K562 (cell line): ENCODE results near the gene CLTA. TPM values are rescaled to one million over a fixed set of nuclear protein-coding genes. Genes with fewer than 3 reads are reported as not detected.

ENCODE experiments used
- ATAC-seq: fragments of 200-7000 bp; cut with Tn5 transposase; 3 replicates; pipeline ENCODE4 v1.9.1; 2020; ENCODE audit warnings: moderate library complexity
- BruUV-seq: library from RNA; stranded (reverse); fragments of 400-500 nt; replicated peaks from 2 replicates; lab custom pipeline; 2021; lab: Mats Ljungman, UMichigan
- CTCF ChIA-PET: fragments of 300-600 bp; formaldehyde crosslinking; extraction: SDS; loops from one replicate; lab custom pipeline; 2021; ENCODE audit warnings: low intra/inter-chr PET ratio; lab: Yijun Ruan, JAX
- POLR2A ChIA-PET: fragments of 300-600, 350-650 bp; sonication (Branson Sonifier 250); formaldehyde crosslinking; extraction: SDS; loops from one replicate; lab custom pipeline; 2021; ENCODE audit warnings: antibody characterized with exemption, inconsistent platforms; lab: Yijun Ruan, JAX
- DNase-seq, 4 experiments: peaks; one replicate each; pipeline versions ENCODE4 v3.0.0 to v3.0.0-alpha.2; 2011 to 2018; ENCODE audit warnings: low spot score in 3 of 4, mixed read lengths in 3 of 4; ENCODE audit errors: extremely low read depth in 1 of 4
- FAIRE-seq: peaks from 2 replicates; lab custom pipeline; 2011; peaks lifted over from hg19 to GRCh38; lab: Jason Lieb, UNC
- H2AFZ ChIP-seq: 2 replicates; pipeline ENCODE4 v1.6.0; 2011; ENCODE audit warnings: low read depth, low read length, control low read depth, inconsistent platforms
- H3K27ac ChIP-seq: fragments of 200-600 bp; 3 replicates; pipeline ENCODE4 v1.8.0; 2011; ENCODE audit warnings: low read depth, mild to moderate bottlenecking, control low read depth, inconsistent platforms, low read length, moderate library complexity, mixed read lengths; ENCODE audit errors: extremely low read depth
- H3K27me3 ChIP-seq, 2 experiments: fragments of 300-600 bp in 1 of 2; 2 replicates in 1 of 2; 3 replicates in 1 of 2; pipeline versions ENCODE4 v1.6.0 to v1.8.0; 2011; ENCODE audit warnings: inconsistent platforms in 2 of 2, low read length in 2 of 2, mild to moderate bottlenecking in 1 of 2, mixed read lengths in 1 of 2, moderate library complexity in 1 of 2; ENCODE audit not compliant: control insufficient read depth in 2 of 2, insufficient read depth in 2 of 2
- H3K36me3 ChIP-seq: fragments of 300-600 bp; 3 replicates; pipeline ENCODE4 v1.8.0; 2011; ENCODE audit warnings: mild to moderate bottlenecking, low read length, inconsistent platforms; ENCODE audit not compliant: control insufficient read depth, insufficient read depth
- H3K4me1 ChIP-seq, 2 experiments: fragments of 200-600 bp in 1 of 2; replicated peaks in 1 of 2; 2 replicates in 1 of 2; 3 replicates in 1 of 2; pipeline versions ENCODE4 v1.5.1 to v1.8.0; 2011; ENCODE audit warnings: inconsistent platforms in 2 of 2, low read length in 2 of 2, mild to moderate bottlenecking in 1 of 2, mixed read lengths in 1 of 2, moderate library complexity in 1 of 2; ENCODE audit not compliant: control insufficient read depth in 2 of 2, insufficient read depth in 2 of 2
- H3K4me2 ChIP-seq: 2 replicates; pipeline ENCODE4 v1.6.1; 2011; ENCODE audit warnings: low read length, control low read depth, inconsistent platforms, mixed read lengths; ENCODE audit not compliant: insufficient read depth
- H3K4me3 ChIP-seq: fragments of 200-600 bp; sonication (generic), shearing (Covaris generic); 2 replicates; pipeline ENCODE4 v1.5.1; 2016; ENCODE audit warnings: control low read depth, inconsistent platforms
- H3K79me2 ChIP-seq: fragments of 200-600 bp; 3 replicates; pipeline ENCODE4 v1.8.0; 2011; ENCODE audit warnings: low read length, inconsistent platforms; ENCODE audit not compliant: control insufficient read depth, insufficient read depth
- H3K9ac ChIP-seq, 2 experiments: 2 replicates each; pipeline versions ENCODE4 v1.6.0 to v1.6.1; 2011; ENCODE audit warnings: low read depth in 2 of 2, low read length in 2 of 2, control low read depth in 1 of 2, inconsistent platforms in 1 of 2, mild to moderate bottlenecking in 1 of 2, mixed read lengths in 1 of 2; ENCODE audit not compliant: insufficient read depth in 1 of 2
- H3K9me1 ChIP-seq: one replicate; pipeline ENCODE4 v1.6.0; 2011; ENCODE audit warnings: inconsistent platforms, mild to moderate bottlenecking, low read length, moderate library complexity; ENCODE audit not compliant: control insufficient read depth, insufficient read depth
- H3K9me3 ChIP-seq: replicated peaks from 2 replicates; pipeline ENCODE4 v1.5.1; 2011; ENCODE audit warnings: low read depth, low read length, inconsistent platforms; ENCODE audit not compliant: control insufficient read depth, insufficient read depth
- H4K20me1 ChIP-seq: replicated peaks from 2 replicates; pipeline ENCODE4 v1.6.1; 2011; ENCODE audit warnings: low read length, inconsistent platforms, mixed read lengths; ENCODE audit not compliant: control insufficient read depth, insufficient read depth
- BRF2 ChIP-seq: IDR thresholded peaks from 3 replicates; pipeline ENCODE4 v1.6.1; 2011; ENCODE audit warnings: borderline replicate concordance, mild to moderate bottlenecking; ENCODE audit not compliant: insufficient read length, insufficient read depth
- ELF2 ChIP-seq: fragments of 250-450 bp; sonication (Bioruptor Pico); IDR thresholded peaks from 2 replicates; pipeline ENCODE4 v1.5.0; 2021; ENCODE audit warnings: mild to moderate bottlenecking
- ESRRA ChIP-seq: fragments of 450-650 bp; IDR thresholded peaks from 2 replicates; pipeline ENCODE4 v1.6.1; 2014; ENCODE audit warnings: low read depth, mild to moderate bottlenecking, moderate library complexity, borderline replicate concordance
- TFAM ChIP-seq: fragments of 250-450 bp; sonication (Bioruptor Pico); conservative IDR thresholded peaks from 2 replicates; pipeline ENCODE4 v1.5.0; 2021; ENCODE audit warnings: mild to moderate bottlenecking, moderate library complexity
- TGIF2 ChIP-seq: sonication (generic); formaldehyde crosslinking; IDR thresholded peaks from 2 replicates; pipeline ENCODE4 v1.8.1; 2022; ENCODE audit warnings: mild to moderate bottlenecking, missing genetic modification reagents, moderate library complexity
- ZNF224 ChIP-seq: sonication (generic); formaldehyde crosslinking; IDR thresholded peaks from 2 replicates; pipeline ENCODE4 v1.8.0; 2022; ENCODE audit warnings: mild to moderate bottlenecking, missing genetic modification reagents
- WGBS: fragments of 100-300 bp; shearing (Covaris generic); methylation state at CpG from one replicate; pipeline ENCODE4 v1.1.6; 2016; ENCODE audit warnings: low coverage, mixed read lengths; ENCODE audit not compliant: insufficient coverage; ENCODE audit errors: missing lambda C conversion rate; 5-methylcytosine and 5-hydroxymethylcytosine counted together
- in situ Hi-C: fragments of 300-500 bp; cut with MboI; formaldehyde crosslinking; loops from 4 replicates; pipeline ENCODE4 v1.15.0; 2018; ENCODE audit warnings: inconsistent platforms, mixed read lengths
- intact Hi-C: fragments of 100-400 bp; cut with micrococcal nuclease; formaldehyde crosslinking; loops from 2 replicates; pipeline ENCODE4 v1.14.2; 2022
- polyA plus RNA-seq, 8 experiments: library from polyadenylated mRNA; depleted of rRNA in 4 of 8; stranded (reverse) in 5 of 8; unstranded in 3 of 8; fragments of >200 nt; fragmentation: Nextera tagmentation in 2 of 8; fragmentation: Illumina TruSeq in 1 of 8; extraction: Ambion mirVana in 2 of 8; extraction: Trizol in 1 of 8; gene quantifications; 2 replicates each; pipeline versions ENCODE4 v1.2.1 to v1.2.3, GENCODE V29; 2011 to 2014; ENCODE audit warnings: inconsistent platforms in 1 of 8, missing spikeins in 1 of 8
- total RNA-seq, 7 experiments: library from RNA; depleted of rRNA in 6 of 7; stranded (reverse); fragments of >200 nt in 6 of 7; fragmentation: Illumina TruSeq in 2 of 7; extraction: Trizol in 2 of 7; gene quantifications; 2 replicates each; pipeline versions ENCODE4 v1.2.1 to v1.2.3, GENCODE V29; 2011 to 2021; ENCODE audit warnings: low replicate concordance in 1 of 7
- TF ChIP-seq, protein P1 (sequence below): fragments of 450-650 bp; formaldehyde crosslinking; IDR thresholded peaks from 2 replicates; pipeline ENCODE4 v1.4.0; 2020; ENCODE audit warnings: mild to moderate bottlenecking, mixed read lengths

Gene CLTA
- total and polyA plus RNA-seq, 9 of the 15 experiments (the other 6 are each of a cell fraction or from before 2014, with no cell fraction given): 37.8 to 219 (median 144) TPM

DNA sequence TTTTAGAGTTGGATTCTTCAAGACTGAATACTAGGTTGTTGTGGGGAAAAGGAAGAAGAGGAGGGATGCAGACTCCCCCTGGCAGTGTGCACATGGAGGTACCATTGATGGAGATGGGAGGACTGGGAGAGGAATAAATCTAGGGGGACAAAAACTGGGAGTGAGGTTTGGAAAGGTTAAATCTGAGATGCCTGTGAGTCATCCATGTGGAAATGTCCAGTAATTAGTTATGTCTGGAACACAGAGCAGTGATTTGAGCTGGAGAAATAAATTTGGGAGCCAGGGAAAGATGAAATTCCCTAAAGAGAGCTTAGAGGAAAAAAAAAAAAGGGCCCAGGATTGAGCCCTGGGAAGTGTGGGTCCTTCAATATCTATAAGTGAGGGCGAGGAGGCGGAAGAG, 29.5 kb upstream of the CLTA start:
- H3K4me1 ChIP-seq: peaks cover 3 to 10% of the 10 kb centered on the region in 2 experiments; a peak in 3 of 5 replicates
- WGBS: no CpG with 5 or more reads among the region's 2 CpGs
- no peak overlapping the region for H3K9ac ChIP-seq
- DNase-seq (no peak), ATAC-seq (no peak)
- no TSS peak for BruUV-seq
- no peaks in the 10 kb centered on the region for H4K20me1 ChIP-seq
- no peak overlapping the region for H3K4me2 ChIP-seq
- CTCF ChIA-PET: interaction anchor here (0.5 kb wide), 1 partner anchor 17 kb away, joined by 3 read pairs; no protein-coding TSS in a partner anchor
- no peaks in the 10 kb centered on the region for H3K27me3 ChIP-seq
- no peaks in the 10 kb centered on the region for H3K36me3 ChIP-seq
- TF ChIP-seq BRF2 (no peak), TFAM (CRISPR knock-in tag) (no peak), TGIF2 (no peak), ESRRA (no peak), ELF2 (CRISPR knock-in tag) (no peak), ZNF224 (CRISPR knock-in tag) (no peak)
- TF ChIP-seq, protein P1, sequence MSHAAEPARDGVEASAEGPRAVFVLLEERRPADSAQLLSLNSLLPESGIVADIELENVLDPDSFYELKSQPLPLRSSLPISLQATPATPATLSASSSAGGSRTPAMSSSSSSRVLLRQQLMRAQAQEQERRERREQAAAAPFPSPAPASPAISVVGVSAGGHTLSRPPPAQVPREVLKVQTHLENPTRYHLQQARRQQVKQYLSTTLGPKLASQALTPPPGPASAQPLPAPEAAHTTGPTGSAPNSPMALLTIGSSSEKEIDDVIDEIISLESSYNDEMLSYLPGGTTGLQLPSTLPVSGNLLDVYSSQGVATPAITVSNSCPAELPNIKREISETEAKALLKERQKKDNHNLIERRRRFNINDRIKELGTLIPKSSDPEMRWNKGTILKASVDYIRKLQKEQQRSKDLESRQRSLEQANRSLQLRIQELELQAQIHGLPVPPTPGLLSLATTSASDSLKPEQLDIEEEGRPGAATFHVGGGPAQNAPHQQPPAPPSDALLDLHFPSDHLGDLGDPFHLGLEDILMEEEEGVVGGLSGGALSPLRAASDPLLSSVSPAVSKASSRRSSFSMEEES (CRISPR knock-in tag): no peak
- TF ChIP-seq, all 486 proteins: peak for 0
- in situ Hi-C loops: no loop called here
- intact Hi-C loops: no loop called here
- FAIRE-seq: no peak
- Histone ChIP-seq H3K9me3 (0 out of 2 replicates have a peak, but pooled peaks cover 1% of the 10 kb centered on the region), H3K79me2 (no peaks in the 10 kb centered on the region), H3K27ac (no peak overlapping the region), H3K9me1 (no peaks in the 10 kb centered on the region), H2AFZ (no peak overlapping the region), H3K4me3 (no peak overlapping the region)
- POLR2A ChIA-PET: no interaction called here
